Non-pigmented ciliary epithelial cell (primary cell): ENCODE data around the gene MOSPD3.
"Not testable (repeated sequence)": the region's sequence is repeated elsewhere in the genome, so short reads cannot be mapped to it uniquely, and the experiment has no call there.

Experiments
- DNase-seq: peaks from one replicate; pipeline ENCODE4 v3.0.0-alpha.2; 2010; ENCODE audit warnings: low read depth

Gene MOSPD3

GRCh38 chr7:100611983-100612729 is at the start of gene MOSPD3:
Gene MOSPD3 (plus strand): TSS chr7:100612540. CDS start chr7:100612792, 252 bp downstream.
- DNase-seq, result peak; percentile 99

- DNase-seq, result no peak
Measured at GRCh38 chr7:100563100-100563564, 49.2 kb upstream of the MOSPD3 start.

- DNase-seq, result no peak
Measured at GRCh38 chr7:100563809-100564400, 48.4 kb upstream of the MOSPD3 start.

GRCh38 chr7:100564405-100564804 is 47.9 kb upstream of the MOSPD3 start:
- not testable (repeated sequence) for DNase-seq

GRCh38 chr7:100565133-100565571 is 47.2 kb upstream of the MOSPD3 start:
- no peak for DNase-seq

- DNase-seq, result no peak
Measured at GRCh38 chr7:100566018-100566531, 46.3 kb upstream of the MOSPD3 start.

- DNase-seq, result no peak
Measured at GRCh38 chr7:100567031-100567730, 45.2 kb upstream of the MOSPD3 start.

GRCh38 chr7:100567751-100568175 is 44.6 kb upstream of the MOSPD3 start:
- DNase-seq, result no peak

- DNase-seq, result no peak
Measured at GRCh38 chr7:100568176-100568895, 44.0 kb upstream of the MOSPD3 start.

- no peak for DNase-seq
Measured at GRCh38 chr7:100568896-100569844, 43.2 kb upstream of the MOSPD3 start.

GRCh38 chr7:100570954-100571828 is 41.1 kb upstream of the MOSPD3 start:
- no peak for DNase-seq

- no peak for DNase-seq
Measured at GRCh38 chr7:100571829-100572116, 40.6 kb upstream of the MOSPD3 start.

GRCh38 chr7:100572281-100572948 is 39.9 kb upstream of the MOSPD3 start:
- DNase-seq, result no peak

GRCh38 chr7:100572949-100573675 is 39.2 kb upstream of the MOSPD3 start:
- no peak for DNase-seq

GRCh38 chr7:100573691-100574361 is 38.5 kb upstream of the MOSPD3 start, which contains the start of gene SAP25:
Gene SAP25 (minus strand): TSS chr7:100573900. CDS start chr7:100573742, 158 bp downstream.
- DNase-seq, result no peak

- no peak for DNase-seq
Measured at GRCh38 chr7:100574362-100575205, 37.8 kb upstream of the MOSPD3 start.

GRCh38 chr7:100575206-100575631 is 37.1 kb upstream of the MOSPD3 start:
- no peak for DNase-seq
